SKM-1 treated with dmso at 0.1 percent for 144 hours (cell line): ENCODE measurements around the gene ZNF710.

ENCODE experiments used
- DNase-seq: peaks from one replicate; lab custom pipeline; 2025; ENCODE audit not compliant: unreplicated experiment; lab: John Stamatoyannopoulos, UW

The ZNF710 gene

DNA sequence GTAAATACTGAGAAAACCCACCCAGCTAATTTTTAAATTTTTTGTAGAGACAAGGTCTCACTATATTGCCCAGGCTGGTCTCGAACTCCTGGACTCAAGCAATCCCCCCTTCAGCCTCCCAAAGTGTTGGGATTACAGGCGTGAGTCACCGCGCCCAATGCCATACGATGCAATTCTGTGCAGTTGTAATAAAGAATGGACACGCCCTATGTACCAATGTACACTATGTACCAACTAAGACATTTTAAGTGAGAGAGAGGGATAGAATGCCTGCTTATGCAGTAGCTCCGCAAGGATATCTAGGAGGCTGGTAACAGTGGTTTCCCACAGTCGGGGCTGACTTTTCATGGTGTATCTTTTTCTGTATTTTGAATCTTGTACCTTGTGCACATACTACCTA, 14.6 kb downstream of the ZNF710 start:
- DNase-seq, result no peak

DNA sequence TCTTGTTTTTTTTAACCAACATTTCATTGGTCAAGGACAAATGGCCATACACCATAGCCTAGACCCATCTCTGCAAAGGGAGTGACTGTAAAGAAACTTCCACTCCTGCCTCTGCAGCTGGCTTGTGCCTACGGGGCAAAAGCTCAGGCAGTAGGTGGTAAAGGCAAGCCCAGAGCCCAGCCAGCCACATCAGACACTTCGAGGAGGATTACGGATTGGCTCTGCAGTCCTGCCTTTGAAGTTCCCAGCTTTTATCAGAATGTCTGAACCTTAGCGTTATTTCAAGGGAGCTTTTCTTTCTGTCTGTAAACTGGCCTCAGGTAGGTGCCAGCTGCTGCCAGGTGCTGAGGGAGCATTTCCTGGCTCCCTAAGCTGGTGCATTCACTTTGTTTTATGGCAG, 15.6 kb downstream of the ZNF710 start:
- no peak for DNase-seq

DNA sequence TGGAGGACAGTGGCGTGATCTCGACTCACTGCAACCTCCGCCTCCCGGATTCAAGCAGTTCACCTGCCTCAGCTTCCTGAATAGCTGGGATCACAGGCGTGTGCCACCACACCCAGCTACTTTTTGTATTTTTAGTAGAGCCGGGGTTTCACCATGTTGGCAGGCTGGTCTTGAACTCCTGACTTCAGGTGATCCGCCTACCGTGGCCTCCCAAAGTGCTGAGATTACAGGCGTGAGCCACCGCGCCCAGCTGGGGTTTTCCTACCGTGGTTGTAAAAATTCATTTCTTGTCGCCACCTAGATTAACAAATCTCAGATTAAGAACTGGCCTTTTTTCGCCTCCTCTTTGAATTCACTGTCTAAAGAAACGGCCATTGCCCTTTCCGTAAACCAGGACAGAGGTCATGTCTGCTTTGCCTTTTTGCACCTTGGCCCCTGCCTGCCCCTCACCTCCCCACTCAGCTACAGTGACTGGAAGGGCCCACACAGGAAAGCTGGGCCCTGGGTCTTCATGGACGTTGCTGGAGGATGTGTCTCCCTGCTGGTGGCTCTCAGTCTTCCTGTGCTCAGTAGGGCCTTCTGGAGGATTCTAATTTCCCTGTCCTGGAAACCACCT, 17.2 kb downstream of the ZNF710 start:
- DNase-seq, result no peak

DNA sequence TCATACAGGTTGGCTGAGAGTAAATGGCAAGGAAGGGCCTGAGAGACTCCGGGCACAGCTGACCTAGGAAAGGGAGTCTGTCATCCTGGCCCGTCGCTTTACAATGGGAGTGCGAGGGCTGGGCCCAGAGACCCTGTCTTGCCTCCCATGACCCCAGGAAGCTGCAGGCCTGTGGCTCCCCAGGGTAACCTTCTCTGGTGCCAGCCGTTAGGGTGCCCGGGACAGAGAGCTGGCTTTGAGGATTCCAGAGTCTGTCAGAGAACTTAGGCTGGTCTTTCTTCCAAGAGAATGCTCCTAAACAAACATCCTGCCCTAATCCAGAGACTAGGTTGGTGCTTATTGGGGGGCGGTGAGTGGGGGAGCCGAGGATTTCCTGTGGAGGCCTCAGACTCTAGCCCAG, 18.5 kb downstream of the ZNF710 start:
- DNase-seq, result no peak

DNA sequence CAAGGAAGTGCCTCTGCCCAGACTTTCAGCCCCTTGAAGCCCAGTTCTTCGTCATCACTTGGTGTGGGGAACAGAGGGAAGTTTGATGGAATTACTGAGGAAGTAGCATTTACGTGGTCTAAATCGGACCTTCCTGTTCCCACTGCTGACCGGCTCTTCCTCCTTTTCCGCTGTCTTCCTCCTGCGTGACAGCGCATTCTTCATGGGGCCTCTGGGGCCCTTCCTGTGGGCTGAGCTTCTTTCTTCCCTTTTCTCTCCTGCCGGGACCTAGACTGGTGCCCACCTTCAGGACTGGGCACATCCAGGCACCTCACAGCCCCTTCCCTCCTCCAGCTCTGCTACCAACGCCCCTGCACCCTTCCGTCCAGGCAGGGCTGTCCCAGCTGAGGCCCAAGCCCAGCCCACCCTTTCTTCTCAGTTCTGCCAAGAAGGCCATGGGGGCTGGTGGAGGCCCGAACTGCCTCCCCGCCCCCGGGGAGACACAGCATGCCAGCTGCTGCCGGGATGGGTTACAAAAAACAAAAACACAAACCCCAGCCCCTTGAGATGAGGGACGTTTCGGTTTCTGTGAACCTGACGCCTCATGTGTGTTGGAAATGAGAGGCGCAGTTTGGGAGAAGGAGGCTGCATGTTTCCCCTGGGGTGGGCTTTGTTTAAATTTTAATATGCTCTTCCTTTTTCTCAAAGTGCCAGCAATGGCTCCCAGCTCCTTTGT, 19.1 kb downstream of the ZNF710 start:
- DNase-seq, result peak; percentile 69

DNA sequence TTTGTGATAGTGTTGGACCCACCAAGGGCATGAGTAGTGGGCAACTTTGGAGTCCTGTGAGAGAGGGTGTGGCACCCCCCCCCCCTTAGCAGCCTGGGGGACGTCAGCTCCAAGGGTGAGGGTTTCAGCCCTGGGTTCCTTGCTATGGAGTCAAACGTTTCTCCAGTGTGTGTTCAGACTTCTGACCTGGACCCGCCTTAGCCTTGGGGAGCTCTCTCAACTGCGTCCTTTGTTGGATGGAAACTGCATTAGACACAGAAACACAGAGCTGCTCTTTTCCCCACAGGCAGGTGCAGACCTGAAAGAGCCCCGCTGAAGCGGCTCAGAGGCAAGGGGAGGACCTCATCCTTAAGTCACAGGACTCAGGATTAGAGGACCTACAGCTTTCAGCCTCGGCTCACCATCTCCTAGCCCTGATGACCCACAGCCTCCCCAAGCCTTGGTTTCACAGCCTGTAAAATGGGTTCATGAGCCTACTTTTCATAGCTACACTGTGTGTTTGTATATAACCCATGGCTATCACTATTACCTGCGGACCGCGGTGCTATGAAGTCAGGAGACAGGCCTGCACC, 19.9 kb downstream of the ZNF710 start:
- no peak for DNase-seq

DNA sequence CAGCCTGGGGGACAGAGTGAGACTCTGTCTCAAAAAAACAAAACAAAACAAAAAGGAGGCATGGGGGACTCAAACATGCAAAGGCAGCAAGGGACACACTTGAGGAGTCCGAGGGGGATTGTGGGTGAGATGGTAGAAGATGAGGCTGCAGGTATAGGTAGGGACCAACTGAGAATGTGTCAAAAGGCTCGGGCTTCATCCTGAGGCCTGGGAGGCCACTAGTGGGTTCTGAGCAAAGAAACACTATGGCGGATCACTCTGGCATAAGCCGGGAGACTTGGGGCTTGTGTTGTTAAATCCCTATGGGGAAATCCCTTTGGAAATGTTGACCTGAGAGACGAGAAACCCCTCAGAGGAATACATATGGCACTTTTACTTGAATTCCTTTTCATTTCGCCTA, 21.2 kb downstream of the ZNF710 start:
- no peak for DNase-seq

DNA sequence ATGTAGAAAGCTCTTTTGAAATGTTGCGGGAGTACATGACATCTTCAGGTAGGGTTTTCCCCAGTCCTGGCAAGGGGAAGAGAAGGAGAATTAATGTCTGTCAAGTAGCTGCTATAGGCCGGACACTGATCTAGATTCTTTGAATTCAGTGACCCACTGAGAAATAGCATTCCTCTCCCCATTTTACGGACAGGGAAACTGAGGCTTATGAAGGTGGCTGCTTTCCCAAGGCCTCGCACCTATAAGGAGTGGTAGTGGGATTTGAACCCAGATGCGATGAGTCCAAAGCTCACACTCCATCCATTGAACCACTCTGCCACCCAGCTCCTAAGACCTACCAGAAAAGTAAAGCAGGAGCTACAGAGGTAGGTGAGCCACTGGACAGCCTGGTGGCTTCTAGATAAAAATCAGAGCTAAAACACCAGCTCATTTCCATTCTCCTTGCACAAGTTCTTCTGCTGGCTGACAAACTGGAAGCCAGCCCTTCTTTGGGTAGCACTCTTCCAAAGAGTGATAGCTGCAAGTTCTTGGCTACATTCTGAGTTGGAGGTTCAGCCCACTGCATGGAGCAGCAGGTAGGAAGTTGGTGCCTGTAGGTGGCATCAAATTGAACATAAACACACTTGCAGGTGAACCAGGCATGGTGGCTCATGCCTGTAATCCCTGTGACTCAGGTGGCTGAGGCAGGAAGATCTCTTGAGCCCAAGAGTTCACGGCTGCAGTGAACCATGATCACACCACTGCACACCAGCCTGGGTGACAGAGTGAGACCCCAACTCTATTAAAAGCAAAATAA, 22.0 kb downstream of the ZNF710 start:
- DNase-seq, result no peak

DNA sequence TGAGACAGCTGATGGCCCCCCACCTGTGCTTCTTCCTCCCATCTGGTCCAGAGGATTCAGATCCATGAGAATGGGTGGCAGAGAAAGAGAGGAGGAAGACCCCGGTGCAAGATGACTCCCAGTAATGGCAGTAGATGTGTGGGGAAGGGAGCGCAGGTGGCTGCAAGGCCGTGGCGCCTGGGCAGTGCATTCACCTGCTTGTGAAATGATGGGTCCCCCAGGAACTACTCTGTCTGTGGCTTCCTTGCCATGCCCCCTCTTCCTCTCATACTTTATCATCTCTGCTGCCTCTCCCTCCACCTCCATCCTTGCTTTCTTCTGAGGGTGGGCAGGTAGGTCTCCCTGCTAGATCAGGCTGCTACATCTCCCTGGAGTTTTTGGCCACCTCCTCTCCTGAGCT, 23.3 kb downstream of the ZNF710 start:
- no peak for DNase-seq

DNA sequence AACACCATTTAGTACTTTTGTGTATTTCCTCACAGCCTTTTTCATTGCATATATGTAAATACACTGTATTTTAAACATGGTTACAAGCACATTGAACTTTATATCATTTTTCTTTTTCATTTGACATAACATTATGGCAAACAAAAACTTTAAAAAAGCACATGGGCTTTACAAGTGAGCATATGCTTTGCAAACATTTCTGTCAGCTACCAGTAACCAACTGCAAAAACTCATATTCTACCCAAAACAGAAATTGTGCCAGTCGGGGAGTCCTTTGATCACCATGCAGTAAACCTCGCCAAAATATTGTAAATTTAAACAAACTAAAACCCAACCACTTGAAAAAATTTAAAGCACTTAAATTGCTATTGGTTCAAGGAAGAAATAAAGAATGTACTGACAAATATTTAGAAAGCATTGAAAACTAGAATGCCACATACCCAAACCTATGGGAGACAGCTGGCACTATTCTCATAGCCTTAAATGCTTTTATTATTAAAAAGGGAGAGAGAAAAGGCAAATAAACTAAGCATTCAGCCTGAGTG, 24.4 kb downstream of the ZNF710 start:
- DNase-seq, result no peak

DNA sequence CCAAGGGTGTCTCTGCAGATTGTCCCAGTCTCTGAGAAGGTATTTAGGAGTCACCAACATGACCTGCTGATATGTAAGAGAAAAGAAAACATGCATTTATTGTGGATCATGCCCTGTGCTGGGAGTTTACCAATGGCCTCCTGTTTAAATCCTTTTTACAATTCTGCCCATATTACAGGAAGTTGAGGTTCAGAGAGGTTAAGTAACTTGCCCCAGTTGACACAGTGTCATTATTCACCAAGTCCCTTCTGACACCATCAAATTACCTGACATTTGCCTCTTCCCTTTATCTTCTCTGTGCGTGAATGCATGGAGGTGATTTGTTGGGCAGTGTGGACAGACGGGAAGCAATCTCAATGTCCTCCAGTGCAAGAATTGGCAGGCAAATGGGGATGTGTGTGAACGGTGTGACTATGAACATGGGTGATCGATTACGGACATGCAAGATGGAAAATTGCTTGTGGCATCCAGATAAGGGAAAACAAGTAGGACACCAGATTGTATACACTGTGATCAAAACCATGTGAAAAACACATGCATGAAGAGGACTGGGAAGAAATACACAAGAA, 27.3 kb downstream of the ZNF710 start:
- DNase-seq, result no peak

DNA sequence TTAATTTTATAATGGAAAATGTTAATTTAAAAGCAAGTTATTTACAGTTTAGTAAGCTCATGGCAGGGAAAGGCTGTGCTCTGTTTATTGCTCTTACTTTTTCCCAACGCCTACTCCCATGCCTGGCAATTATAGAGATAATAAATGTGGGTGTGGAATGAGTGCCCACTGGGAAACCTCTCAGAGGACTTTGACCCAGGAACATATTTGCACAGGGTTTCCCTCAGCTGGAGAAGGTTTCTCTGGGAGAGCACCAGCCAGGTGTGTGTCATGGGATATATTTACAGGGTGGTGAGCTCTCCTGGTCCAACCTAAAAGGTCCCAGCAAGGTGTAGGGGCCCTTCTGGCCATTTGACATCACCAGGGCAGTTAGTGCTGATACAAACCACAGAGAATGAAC, 27.9 kb downstream of the ZNF710 start:
- no peak for DNase-seq

DNA sequence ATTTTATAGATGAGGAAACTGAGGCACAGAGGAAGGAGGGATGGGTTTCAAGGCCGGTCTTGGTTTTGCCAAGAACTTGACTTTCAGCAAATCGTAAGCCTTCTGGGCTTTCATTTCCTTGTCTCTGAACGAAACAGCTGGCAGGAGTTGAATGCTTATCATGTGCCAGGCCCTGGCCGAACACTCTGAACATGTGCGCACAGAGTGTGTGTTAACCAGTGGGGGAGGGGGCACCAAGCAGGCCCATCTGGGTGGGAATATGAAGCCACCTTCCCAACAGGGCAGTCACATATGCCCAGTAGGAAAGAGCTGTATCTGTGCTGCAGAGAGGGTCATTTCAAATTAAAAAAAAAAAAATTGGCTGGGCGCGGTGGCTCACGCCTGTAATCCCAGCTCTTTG, 29.3 kb downstream of the ZNF710 start:
- DNase-seq, result no peak

DNA sequence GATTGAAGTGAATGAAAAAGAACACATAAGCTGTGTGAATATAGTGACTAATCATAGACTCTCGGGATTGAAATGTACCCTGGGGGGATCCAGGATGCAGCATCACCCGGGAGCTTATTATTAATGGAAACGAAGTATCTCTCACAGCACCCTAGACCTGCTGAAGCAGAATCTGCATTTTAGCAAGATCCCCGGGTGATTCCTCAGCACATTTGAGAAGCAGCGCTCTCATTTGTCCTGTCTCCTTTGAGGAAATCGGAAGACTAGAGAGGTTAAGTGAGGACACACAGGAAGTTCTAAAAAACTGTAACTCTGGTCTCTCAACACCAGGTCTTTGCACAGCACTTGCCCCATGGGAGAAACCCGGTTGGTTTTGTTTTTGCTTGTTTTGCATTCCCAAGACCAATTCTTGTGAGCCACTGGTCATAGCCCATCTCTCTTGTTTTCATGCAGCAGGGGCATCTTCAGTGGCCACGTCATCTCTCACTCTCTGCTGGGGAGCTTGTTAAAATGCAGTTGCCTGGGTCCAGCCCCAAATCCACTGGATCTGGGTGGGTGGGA, 30.2 kb downstream of the ZNF710 start:
- DNase-seq, result peak; percentile 96

DNA sequence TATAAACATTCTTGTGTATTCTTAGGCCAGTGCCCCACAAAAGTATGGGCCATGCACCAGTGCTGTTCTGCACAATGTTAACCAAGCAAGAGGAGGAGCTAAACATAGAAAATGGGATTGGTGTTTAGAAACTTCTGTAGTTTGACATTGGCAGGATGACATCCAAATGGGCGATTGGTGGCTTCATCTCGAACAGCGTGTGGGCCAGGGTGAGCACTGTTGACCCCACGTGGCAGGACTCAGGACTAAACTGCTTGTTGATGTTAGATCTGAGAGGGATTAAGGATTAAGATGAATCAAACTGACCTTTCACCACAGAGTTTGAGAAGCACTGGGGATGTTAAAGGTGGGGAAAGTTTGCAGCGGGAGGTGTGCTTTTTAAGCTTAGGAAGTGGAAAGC, 31.9 kb downstream of the ZNF710 start:
- no peak for DNase-seq

DNA sequence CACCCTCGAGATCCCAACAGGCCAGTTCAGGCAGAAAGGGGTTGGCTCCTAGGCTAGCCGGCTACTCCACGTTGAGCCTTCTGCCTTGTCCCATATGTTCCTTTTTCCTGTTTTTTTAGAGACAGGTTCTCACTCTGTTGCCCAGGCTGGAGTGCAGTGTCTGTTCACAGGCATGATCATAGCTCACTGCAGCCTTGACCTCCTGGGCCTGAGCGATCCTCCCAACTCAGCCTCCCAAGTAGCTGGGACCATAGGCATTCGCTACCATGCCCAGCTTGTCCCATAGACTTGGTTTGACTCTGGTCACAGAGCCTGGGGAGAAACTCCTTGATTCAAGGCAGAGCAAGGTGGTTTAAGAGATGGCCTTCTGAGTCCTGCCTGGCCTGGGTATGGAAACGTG, 32.3 kb downstream of the ZNF710 start:
- DNase-seq, result no peak

DNA sequence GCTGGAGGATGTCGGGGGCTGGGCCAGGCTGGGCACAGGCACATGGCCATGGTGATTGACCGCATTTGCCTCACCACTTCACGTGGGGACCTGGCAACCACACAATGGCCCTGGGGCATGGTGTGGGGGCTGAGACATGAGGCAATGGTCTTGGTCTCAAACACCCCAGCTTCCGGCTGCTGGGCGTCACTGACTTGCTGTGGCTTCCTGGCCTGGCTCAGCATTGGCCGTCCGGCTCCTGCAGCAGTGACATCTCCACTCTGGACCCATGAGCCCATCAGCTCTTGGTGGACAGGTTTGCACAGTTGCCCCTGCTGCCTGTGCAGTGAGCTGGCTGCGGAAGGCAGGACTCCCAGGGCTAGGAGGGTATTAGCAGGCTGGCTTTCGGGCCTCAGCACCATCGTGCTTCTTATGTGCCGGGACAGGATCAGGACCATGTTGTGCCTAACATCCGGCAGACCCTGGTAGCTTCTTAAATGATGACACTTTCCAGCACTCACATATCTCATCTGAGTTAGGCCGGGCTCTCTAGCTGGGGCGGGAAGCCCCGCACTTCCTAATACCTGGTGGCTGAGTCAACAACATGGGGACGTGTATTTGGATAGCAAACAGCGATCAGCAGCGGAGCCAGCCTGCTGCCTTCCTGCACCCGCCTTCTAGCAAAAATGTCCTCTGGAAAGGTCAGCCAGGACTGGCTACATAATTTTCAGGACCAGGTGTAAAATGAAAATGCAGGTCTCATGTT, 34.1 kb downstream of the ZNF710 start:
- peak; percentile 84 for DNase-seq

DNA sequence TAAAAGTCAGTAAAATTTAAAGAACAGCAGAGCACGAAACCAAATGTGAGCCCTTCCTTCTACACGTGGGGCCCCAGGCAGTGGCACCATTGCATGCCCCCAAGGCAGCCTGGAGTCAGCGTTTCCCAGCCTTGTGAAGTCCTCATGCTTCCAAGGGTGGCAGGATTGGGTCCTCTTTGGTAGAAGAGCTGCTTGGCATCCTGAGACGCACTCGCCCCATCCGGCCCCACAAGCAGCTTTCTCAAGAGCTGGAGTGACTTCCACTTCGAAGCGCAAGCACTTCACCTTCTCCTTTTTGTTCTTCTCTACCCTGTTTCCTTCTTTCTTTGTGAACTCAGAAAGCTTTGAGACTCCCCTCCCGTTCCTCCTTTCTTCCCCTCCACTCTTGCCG, 34.7 kb downstream of the ZNF710 start:
- DNase-seq, result peak; percentile 69

DNA sequence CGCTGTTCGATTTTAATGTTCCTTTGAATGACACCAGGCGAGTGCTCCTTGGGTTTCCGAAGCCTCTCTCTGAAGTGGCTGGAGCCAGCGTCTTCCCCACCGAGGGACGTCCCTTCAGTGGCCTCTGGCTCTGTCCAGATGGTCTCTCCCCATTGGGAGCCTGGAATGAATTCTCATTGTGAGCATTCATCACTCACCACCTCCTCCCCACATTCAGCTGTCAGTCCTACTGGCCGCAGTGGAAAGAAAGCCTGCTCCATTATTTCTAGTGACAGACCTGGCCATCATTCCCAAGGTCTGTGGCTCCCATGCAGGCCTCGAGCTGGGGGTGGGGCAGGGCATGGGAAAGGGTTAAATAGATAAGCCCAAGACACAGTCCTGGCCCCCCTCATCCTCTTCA, 35.2 kb downstream of the ZNF710 start:
- DNase-seq, result no peak

DNA sequence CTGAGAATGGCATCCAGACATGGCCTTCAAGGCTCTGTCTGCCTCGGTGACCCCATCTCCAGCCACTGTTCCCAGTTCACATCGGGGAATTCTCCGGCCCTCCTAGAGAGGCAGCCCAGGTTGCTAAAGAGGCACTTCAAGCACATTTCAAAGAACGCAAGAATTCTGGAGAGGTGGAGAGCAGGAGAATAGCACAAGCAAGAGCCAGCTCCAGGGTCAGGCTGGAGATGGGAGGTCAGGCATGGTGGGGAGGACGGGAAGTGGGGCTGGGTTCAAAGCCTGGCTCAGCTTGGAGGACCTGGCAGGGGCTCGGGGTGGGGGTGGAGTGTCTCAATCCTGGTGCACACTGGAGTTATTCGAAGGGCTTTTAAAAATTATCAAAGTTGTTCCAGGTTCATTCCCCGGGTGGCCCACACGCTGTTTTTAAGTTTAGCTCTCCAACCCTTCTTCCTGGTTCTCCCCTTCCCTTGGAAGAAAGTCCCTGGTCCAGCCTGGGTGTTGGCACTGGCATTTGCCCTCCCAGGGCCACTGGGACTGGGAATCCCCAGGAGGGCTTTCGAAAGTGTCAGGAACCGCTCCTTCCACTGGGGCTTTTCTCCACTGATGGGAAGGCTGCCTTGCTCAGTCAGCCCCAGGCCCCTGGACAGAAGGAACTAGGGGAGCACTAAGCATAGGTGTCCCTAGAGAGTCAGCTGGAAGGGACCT, 35.8 kb downstream of the ZNF710 start:
- DNase-seq, result no peak
